ENCODE results near the gene DVL2.

GRCh38 chr17:7183433-7184090 is 50.8 kb downstream of the DVL2 start:
- TF ChIP-seq CTCF (IDR thresholded peaks at IDR 0.05; ENCODE audit: low read depth, low read length, missing input control) (no peak), ATF3 (IDR thresholded peaks at IDR 0.05) (no peak)
